GM19328 (cell line): ENCODE data around the gene TSSK2.
A peak's percentile ranks its signal among the peaks of the same experiment; 100 is the strongest.

Source experiments
- ATAC-seq: cut with Tn5 transposase; IDR thresholded peaks from one replicate; pipeline ENCODE4 v1.9.1; 2021; ENCODE audit warnings: mild to moderate bottlenecking, moderate library complexity; ENCODE audit not compliant: unreplicated experiment

Gene TSSK2

GRCh38 chr22:19167106-19167869 is 36.2 kb downstream of the TSSK2 start:
- ATAC-seq: no peak

DNA sequence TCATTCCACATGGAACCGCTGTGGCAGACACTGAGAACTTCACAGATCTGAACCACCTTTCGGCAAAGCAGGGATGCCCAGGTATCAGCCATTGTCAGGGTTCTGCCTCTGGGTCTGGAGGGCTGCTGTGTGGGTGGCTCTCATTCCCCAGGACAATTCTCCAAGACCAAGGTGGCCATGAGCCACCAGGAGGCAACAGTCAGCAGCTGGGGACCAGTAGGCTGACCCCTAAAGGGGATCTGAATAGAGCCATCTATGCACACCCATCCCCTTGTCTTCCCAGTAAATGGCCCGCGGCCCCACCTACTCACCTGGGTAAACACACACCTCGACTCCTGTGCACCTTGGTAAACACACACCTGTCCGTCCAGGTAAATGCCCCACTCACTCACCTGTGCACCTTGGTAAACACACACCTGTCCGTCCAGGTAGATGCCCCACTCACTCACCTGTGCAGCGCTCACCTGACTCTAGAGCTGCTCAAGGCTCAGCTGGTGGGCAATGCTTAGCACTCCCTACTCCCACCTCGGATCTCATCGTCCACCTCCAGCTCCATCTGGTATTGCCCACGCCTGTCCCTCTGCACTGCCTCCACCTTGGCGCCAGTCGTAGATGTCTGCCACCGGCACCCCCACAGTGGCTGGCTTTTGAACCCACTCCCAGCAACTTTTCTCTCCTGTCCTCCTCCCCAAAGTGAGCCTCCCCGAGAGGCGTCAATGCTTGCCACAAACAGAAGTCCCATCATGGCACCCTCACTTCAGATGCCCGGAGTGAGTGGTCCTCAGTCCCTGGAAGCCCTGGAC is 37.2 kb downstream of the TSSK2 start:
- no peak for ATAC-seq

GRCh38 chr22:19169002-19169946 is 38.2 kb downstream of the TSSK2 start:
- no peak for ATAC-seq

- ATAC-seq: no peak
These were observed 38.8 kb downstream of the TSSK2 start for GRCh38 chr22:19169947-19170318.

DNA sequence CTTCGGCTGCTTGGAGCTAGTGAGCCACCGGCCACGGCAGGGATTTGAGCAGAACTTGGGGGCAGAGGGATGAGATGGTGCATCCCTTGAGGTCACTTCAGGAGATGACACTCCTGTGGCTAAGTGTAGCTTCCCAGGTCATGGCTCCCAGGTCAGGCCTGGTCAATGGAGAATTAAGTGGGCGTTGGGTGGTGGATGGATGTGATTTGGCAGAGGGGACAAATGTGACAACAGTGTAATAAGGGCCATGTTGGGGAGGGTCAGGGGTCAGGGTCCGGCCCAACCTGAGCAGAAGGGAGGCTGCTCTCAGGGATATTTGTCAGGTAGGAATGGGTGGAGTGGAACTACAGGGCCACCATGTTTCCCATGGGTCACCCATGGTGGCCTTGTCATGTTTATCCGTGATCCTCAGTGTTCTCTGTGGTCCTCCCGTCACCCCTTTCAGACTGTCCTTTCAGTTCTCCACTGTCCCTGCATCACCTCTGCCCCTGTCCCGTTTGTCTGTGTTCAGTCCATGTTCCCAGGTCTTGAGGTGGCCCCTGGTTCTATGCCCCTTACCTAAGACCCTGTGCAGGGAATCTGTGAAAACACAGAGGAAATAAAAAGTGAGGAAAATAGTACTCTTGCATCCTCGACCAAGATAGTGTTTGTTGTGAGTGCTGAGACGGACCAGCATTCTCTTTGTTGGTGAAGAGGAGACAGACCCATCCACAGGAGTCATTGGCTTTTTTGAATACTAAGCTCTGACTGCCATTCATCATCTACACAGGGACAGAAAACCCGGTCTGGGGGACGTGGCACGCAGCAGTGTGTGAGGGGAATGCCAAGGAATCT is 41.3 kb downstream of the TSSK2 start:
- ATAC-seq: no peak

GRCh38 chr22:19173047-19174035 is 42.2 kb downstream of the TSSK2 start:
- no peak for ATAC-seq

DNA sequence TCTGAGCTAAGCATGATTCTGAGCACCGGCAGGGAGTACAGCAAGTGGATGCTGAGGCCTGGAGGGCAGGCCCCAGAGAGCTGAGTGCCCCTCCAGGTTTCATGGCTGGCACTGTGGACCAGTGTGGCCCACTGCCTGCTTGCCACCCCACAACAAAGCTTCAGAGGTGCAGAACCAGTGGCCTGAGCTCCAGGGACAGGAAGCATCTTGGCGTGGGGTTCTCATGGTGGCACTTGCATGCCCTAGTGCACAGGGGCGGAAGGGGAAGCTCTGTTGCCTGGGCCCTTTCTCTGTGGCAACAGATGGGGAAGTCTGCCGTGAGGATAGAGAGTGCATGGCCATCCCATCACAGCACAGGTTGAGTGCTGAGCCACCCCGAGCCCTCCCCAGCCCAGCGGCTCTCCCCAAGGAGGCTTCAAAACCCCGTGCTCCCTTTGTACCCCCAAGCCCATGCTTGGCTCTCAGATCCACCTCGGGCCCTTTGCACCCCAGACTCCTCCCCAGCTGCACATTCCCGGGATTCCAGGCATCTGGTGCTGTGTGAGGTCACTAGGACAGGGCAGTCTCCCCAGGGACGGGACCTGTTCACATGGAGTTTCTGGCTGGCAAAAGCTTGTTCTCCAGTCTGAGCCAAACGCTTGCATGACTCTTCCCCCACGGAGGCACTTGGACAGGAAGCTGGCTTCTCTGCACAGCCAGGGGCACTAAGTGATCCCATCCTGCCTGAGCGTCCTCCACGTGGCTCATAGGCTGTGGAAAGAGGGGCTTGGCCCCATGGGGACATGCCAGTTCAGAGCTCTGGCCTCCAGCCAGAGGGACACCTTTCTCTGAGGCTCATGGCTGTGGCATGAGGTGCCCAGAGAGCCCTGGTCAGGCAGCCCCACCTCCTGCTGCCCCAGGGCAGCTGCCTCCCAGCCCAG is 43.3 kb downstream of the TSSK2 start:
- ATAC-seq: no peak

GRCh38 chr22:19175026-19175601 is 44.0 kb downstream of the TSSK2 start:
- ATAC-seq: no peak

DNA sequence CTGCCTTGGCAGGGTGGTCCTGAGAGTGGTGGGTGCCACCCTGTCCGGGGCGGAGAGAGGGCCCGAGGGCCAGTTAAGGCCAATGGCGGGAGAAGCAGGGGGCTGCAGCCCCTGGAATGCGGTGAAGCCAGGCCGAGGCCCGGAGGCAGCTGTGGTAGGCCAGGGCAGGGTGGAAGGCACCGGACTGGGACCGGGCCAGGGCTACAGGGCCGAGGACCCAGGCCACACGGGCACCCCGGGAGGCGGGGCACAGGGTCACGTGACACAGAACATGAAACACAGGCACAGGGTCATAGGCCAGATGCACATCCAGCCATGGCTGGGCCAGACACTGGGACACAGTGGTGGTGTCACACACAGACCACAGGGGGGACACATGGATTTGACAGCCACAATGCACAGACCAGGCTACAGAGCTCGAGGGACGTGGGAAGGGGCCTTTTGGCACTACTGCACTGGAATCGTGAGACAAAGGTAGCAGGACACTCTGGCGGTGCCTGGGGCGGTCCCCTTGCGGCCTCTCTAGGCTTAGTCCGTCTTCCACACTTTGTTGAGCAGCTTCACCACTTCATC is 44.6 kb downstream of the TSSK2 start:
- ATAC-seq: no peak

GRCh38 chr22:19176175-19176643 is 45.1 kb downstream of the TSSK2 start:
- no peak for ATAC-seq

DNA sequence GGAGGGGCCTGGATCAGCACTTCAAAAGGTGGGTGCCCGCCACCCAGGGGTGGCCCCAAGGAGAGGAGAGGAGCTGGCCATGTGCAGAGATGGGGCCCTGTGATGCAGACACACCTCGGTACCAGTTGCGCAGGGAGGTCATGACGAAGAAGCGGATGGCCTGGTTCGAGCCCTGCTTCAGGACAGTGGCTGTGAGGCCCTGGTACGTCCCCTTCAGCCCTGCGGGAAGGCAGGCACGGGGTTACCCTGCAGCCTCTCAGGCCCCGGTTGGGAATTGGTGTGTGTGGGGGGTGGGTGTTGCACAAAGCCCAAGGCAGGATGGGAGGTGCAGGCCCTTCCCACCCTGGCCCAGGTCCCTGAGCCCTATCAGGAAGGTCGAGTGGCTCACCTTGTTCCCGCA is 45.6 kb downstream of the TSSK2 start:
- no peak for ATAC-seq

DNA sequence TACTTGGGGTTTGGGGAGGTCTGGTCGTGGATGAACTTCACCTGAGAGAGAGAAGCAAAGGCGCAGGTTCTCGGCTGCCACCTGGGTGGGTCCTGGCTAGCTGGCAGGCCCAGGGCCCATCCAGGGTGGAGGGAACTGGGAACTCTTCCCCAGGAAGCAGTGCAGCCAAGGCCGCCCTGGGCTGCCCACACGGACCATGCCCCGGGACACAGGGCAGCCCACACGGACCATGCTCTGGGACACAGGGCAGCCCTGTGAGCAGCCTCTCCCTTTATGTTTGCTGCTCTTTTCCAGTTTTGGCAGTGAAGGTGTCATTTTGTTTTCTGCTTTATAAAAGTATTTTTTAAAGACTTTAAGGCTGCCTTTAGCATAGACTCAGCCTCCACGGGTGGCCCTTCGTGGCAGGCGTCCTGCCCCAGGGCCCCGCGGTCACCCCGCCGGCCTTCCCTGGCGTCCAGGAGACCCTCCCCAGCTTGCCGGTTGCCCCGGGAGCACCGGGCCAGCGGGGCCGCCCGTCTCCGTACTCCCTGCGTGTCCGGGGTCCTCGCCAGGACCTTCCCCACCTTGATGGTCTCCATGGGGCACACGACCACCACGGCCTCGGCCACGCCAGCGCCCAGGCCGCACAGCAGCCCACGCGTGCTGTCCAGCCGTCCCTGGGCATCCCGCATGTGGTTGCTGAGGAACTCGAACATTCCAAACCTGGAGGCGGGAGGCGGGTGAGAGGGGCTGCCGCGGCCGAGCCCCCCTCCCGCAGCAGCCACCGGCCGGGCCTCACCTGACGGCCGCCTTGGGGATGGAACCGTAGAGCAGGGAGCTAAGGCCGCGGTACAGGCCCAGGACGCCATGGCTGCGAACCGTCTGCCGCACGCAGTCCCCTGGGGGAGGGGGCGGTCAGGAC is 46.3 kb downstream of the TSSK2 start:
- ATAC-seq: no peak

GRCh38 chr22:19178065-19178656 is 47.1 kb downstream of the TSSK2 start:
- peak; percentile 42 for ATAC-seq

DNA sequence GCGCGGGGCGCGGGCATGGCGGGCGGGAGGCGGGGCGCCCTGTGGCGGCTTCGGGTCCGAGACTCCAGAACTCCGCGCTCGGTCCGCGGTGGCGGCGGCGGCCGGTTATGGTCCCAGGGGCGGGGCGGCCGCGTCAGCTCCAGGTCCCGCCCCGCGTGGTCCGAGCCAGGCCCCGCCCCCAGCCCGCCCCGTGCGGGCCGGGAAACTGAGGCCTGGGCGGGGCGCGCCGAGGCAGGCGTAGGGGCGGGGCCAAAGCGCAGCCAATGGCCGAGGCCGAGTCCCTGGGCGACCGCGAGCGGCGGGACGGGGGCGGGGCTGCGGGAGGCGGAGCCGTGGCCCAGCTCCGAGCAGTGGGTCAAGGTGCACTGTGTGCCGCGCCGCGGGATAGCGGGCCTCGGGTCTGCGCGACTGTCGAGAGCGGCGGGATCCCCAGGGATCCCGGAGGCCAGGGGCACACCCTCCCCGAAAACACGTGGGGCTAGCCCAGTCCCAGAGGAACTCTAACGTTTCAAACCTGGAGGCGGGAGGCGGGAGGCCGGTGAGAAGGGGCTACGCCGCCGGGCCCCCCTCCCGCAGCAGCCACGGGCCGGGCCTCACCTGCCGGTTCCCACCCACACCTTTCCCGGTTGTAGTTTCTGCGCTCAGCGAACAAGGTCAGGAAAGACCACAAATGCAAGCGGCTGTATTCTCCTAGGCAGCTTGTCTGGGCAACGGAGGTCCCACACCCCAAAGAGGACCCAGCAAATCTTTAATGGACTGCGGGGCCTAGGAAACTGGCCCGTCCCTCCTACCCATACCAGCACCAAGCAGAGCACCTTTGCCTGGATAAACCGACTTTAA is 47.8 kb downstream of the TSSK2 start, which contains the start of gene SLC25A1:
Gene SLC25A1, minus strand, starts transcription at position 80 of the 840 bp plus-strand sequence. Its CDS starts 63 bp downstream, at position 17.
- ATAC-seq: peak; percentile 64
